Fibroblast of skin of back (primary cell): ENCODE results near the gene CTDSPL.
A peak's percentile ranks its signal among the peaks of the same experiment; 100 is the strongest.

Experiments used
- DNase-seq: peaks from one replicate; pipeline ENCODE4 v3.0.0-alpha.2; 2013

The CTDSPL gene

GRCh38 chr3:37853691-37854413 lies 7.8 kb upstream of the CTDSPL start:
- no peak for DNase-seq

DNA sequence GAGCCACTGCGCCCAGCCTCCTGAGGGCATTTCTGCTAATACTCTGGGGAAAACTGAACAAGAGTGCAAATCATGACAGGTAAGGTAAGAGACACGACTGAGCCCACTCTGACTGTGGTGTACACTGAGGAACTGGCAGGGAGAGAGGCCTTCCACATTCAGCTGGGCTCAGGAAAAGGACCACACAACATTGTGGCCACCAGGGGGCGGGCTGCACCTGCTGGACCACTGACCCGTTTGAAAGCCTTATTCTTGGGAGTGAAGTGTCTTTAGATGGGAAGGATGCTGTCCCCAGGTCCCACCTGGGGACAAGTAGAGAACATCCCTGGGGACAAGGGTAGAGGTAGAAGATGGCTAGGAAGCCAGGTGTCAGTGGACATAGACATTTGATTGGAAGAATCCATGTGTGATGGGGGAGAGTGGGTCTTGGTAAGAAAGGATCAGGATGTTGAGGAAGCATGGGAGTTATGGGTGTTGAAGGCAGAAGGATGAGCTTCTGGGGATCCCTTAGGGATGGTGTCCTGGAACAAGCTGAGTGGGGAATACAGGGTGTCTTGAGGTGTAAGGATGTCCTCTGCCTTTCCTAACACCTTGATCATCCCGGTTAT lies 6.2 kb upstream of the CTDSPL start:
- DNase-seq = peak; percentile 64

DNA sequence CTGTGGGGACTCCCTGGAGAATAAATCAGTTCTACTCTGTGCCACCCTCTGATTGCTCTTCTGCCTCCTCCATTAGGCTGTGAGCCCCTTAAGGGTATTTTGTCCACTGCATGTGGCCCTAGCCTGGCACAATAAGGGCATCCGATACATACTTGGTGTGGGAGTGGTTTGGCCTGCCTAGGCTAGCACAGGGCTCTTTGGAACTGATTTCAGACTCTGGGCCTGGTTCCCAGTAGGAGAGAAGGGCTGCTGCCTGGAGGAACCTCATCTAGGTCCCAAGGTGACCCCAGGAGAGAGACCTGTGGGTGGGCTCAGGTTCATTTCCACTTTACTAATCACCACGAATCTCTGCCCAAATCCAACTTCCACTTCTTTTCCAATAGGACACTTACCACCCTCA lies 5.3 kb upstream of the CTDSPL start:
- no peak for DNase-seq

DNA sequence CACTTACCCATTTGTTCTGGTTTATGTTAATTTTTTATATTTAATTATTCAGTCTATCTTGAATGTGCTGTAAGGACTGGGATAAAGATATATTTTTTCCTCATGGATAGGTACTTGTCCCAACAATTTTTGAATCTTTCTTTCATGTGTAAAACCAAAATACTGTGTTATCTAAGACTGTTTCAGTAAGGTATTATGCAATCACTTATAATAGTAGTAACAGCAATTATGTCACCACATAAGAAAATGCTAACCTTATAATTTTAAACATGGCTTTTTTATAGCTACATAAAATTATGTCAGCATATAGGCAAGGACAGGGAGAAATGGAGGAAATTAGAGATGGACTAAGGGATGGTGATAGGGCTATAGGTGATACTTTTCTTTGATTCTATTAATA lies 2.9 kb upstream of the CTDSPL start:
- no peak for DNase-seq

GRCh38 chr3:37859354-37859753 lies 2.3 kb upstream of the CTDSPL start:
- DNase-seq = no peak

GRCh38 chr3:37859908-37860199 lies 1.8 kb upstream of the CTDSPL start:
- DNase-seq = no peak

DNA sequence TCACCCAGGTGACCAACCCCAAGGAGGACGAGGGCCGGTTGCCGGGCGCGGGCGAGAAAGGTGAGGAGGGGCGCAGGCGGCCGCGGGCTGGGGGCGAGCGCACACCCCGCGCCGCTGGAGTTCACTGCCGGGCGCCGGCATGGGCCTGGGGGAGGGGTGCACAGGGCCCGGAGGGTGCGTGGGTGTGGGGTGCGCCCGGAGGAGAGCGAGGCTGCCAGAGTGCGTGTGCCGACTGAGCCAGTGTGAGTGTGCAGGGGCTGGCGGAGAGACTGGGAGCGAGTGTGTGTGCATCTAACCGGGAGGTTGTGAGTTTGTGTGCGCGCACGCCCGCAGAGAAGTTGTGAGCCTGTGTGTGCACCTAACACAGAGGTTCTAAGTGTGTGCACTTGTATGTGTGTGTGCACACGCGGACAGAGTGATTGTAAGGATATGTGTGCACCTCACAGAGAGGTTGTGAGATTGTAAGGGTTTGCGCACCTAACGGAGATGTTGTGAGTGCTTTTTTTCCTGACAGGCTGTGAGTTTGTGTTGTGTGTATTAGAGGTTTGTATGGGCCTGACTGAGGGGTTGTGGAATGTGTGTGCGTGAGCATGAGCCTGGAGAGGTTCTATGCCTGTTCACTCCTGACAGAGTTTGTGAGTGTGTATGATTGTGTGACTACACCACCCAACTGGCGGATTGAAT lies 681 bp downstream of the CTDSPL start:
- DNase-seq = peak; percentile 58

DNA sequence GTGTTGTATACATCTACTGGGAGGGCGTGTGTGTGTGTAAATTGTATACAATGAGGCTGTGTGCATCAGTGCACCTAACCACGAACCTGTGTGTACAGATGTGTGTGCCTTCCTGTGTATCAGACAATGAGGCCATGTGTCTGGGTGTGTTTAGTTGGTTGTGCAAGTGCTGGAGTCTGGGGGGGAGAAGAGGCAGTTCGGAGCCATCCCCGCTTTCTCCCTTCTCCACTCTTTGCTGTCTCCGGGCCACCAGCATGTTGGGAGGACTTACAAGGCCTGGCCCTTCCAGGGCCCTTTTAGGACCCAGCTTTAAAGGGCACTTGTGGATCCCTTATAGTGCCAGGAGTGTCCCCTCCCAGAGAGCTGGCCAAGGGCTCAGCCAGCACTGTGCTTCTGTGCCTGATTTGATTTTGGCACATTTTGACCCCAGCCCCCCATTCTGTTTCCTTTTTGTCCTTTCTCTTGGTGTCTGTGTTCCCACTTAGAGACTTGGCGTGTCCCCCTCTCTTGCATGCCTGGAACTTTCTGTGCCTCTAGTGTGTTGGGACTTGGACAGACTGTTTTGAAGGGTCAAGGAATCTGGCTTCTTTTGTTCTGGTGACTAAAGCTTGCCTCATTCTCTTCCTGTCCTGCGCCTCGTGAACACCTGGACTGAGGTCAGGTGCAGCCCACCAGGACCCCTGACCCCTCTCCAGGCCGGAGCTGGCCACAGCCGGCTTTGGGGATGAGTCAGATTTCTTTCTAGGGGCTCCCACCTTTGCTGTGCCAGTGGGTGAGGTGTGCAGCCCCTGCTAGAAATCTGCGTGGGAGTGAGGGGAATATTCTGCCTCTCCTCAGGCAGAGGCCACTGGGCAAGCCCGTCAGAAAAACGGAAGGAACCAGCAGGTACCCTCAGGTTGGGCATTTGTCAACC lies 1.5 kb downstream of the CTDSPL start:
- no peak for DNase-seq

DNA sequence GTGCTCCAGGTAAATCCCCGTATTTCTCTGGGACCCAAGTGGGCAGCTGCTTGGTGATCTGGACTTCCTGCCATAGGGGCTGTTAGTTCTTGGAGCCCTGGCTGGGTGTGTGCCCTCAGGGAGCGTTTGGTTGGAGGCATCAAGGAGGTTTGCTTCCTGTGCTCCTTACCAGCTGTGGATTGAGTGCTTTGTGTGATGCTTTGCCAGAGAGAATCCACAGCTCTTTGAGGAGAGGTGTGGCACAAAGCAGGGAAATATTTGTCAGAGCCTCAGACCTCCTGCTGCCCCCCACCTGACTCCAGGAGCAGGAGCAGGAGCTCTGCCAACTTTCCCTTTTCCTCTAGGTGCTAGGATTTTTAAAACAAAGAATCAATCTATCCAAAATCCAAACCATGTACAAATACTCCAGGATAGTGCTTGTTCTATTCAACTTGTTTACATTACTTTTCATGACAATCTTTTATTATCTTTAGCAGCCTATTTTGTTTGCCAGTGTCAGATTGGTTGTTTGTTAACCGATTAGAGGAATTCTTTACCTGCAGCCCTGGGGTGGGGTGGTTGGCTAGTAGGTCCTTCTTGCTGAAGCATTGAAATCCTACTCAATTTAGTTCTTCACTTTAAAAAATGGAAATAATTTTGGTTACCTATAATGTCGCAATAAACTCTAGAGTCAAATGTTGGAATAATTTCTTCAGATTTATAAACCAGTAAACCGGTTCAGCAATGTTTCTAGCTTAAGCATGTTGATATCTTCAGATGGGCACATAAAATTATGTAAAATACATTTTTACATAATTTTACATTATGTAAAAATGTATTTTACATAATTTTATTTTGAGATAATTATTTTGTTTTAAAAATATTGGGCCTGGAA lies 2.5 kb downstream of the CTDSPL start:
- DNase-seq = no peak

DNA sequence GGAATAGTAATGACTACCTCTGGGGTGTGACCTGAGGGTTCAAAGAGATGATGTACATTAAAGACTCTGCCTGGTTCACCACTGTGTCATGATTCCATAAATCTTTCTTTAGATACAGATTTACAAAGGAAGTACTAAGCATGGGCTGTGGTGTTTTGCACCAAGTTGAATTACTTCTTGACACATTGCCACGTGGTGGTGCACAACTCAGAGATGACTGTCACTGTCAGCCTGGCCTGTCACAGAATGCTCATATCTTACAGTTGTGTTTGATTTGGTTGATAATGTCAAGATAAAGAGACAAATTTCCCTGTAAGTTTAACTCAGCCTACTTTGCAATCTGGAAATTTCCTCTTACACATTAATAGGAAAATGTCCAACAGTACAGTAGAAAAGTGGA lies 3.2 kb downstream of the CTDSPL start:
- DNase-seq = no peak

GRCh38 chr3:37867144-37867543 lies 5.5 kb downstream of the CTDSPL start:
- no peak for DNase-seq

GRCh38 chr3:37871858-37872257 lies 10.2 kb downstream of the CTDSPL start:
- no peak for DNase-seq

DNA sequence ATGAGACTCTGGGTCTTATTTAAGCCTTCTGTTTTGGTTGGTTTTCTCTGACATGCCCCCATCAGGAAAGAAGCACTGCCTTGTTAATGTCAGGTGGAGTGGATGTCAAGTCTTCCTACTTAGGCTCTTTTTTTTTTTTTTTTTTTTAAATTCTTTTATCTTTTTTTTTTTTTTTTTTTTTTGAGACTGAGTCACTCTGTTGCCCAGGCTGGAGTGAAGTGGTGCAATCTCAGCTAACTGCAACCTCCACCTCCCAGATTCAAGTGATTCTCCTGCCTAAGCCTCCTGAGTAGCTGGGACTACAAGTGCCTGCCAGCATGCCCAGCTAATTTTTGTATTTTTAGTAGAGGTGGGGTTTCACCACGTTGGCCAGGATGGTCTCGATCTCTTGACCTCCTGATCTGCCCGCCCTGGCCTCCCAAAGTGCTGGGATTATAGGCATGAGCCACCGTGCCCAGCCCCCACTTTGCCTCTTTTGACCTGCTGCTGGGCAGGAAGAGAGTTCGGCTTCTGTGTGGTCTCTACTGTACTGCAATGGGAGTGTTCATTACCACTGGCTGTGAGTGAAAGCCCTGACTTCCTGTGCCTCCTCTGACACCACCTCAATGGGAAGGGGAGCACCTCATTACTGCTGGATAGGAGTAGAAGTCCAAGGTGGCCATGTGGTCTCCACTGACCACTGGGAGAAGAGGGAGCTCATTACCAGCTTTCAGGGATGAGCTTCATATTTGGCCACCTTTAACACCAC lies 10.9 kb downstream of the CTDSPL start:
- DNase-seq = no peak

DNA sequence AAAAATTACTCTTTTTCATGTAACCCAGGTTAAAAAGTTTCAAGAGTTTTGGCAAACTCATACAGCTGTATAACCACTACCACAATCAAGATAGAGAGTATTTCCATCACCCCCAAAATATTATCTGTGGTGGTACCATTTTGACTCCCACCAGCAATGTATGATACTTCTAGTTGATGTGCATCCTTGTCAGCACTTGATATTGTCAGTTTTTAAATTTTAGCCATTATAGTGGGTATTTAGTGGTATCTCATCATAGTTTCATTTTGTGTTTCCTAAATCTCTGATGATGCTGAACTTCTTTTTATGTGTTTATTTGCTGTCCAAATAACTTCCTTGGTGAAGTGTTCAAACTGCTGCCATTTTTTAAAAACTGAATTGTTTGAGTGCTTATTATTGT lies 14.6 kb downstream of the CTDSPL start:
- no peak for DNase-seq

DNA sequence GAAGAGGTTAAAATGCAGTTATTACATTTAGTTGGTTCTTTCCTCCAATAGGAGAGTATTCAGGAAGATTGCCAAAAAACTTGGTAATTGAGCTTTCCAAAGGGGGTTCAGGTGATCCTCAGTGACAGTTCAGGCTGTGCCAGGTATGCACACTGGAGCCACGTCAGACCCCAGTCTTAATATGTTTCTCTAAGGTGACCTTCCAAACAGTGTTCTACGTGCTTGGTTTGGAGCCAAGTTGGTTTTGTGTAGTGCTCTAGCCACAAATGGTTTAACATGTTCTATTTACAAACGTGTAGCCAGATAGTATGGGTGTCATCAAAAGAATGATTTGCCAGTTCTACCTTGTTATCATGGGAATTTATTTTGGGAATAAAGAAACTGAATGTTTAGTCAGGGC lies 21.0 kb downstream of the CTDSPL start:
- no peak for DNase-seq

DNA sequence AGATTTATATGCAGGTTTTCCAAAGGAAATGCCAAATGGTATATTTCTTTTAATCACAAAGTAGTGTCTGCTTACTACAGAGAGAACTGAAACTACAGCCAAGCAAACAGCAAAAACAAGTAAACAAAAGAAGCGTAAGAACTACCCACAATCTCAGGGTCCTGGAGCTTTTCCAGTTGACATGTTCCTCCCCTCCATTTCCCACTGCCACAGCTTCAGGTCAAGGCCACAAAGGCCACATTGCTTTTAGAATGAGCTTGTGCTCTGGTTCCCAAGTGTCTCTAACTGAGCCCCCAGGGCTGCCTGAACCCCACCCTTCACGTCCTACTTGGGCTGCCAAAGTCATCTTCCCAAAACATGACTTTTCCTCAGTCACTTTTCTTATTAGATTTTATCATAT lies 24.1 kb downstream of the CTDSPL start:
- no peak for DNase-seq

DNA sequence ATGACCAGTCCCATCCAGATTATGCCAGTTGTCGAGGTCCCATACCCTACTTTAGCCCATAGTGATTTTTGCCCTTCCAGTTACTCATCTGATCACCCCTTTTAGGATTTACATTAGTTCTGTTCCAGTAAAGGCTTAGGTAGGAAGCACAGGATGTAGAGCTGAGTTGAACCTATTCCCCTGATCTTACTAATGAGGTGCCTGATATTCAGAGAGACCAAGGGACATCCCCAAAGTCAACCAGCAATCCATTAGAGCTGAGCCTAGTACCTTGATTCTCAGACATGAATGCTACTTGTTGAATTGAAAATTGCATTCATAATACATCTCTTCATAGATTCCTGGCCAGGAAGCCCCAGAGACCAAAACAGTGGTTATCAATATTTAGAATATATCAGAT lies 24.7 kb downstream of the CTDSPL start:
- DNase-seq = no peak

DNA sequence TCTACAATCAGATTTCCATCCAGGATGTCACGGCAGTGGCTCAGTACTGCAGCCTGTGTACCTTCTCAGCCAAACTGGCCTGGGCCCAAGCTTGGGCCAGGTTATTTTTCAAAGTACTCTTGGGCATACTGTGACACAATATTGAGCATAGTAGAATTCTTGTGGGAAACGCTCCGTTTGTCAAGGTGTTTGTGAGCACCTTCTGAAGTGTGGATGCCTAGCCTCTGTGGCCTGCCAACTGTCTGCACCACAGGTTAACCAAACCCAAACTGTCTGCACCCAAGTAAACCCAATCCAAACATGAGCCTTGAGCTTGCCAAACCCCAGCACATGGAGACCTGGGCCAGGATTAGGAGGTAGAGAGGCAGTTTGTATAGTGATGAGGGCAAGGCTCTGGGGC lies 25.4 kb downstream of the CTDSPL start:
- no peak for DNase-seq

- no peak for DNase-seq
Observed at GRCh38 chr3:37887824-37888223, 26.1 kb downstream of the CTDSPL start.

GRCh38 chr3:37888421-37888820 lies 26.7 kb downstream of the CTDSPL start:
- DNase-seq = no peak

GRCh38 chr3:37890522-37890921 lies 28.8 kb downstream of the CTDSPL start:
- DNase-seq = no peak
